Activated T-cell treated with anti-CD3 and anti-CD28 coated beads, Interleukin-2, amount 50 U/mL, for 72 hours (primary cell): ENCODE results near the gene LYG2. TPM values are rescaled to one million over a fixed set of nuclear protein-coding genes. Genes with fewer than 3 reads are reported as not detected.

Experiments
- total RNA-seq, 2 donors: library from RNA; stranded (reverse); gene quantifications; one replicate each; pipeline ENCODE4 v1.2.3, GENCODE V29; 2022

Gene LYG2
- total RNA-seq, 2 donors from 2014 or later: not detected

Other genes starting within 250 kb of the LYG2 start
- 1 to 10 TPM; 1.7 to 1.9 TPM for gene C2orf15, start 114.0 kb downstream of the LYG2 start, total RNA-seq
- 10 to 100 TPM; 14.4 to 14.5 TPM for gene TSGA10, start 100.7 kb downstream of the LYG2 start, total RNA-seq
- gene LIPT1, start 100.7 kb downstream of the LYG2 start, total RNA-seq: 1 to 10 TPM; 4.9 to 5.6 TPM
- 10 to 100 TPM; 68.1 to 85.1 TPM for gene MITD1, start 74.6 kb downstream of the LYG2 start, total RNA-seq
- gene MRPL30, start 74.5 kb downstream of the LYG2 start, total RNA-seq: 10 to 100 TPM; 32.7 to 41.8 TPM
- gene LYG1, start 45.5 kb upstream of the LYG2 start, total RNA-seq: 1 to 10 TPM in 1 of 2 donors, under 1 TPM in 1; 0.83 to 1.5 TPM
- gene TXNDC9, start 80.7 kb upstream of the LYG2 start, total RNA-seq: 10 to 100 TPM; 24.5 to 30.9 TPM
- 10 to 100 TPM; 44.3 to 49.0 TPM for gene EIF5B, start 81.7 kb upstream of the LYG2 start, total RNA-seq
- 10 to 100 TPM; 39.8 to 51.4 TPM for gene REV1, start 234.4 kb upstream of the LYG2 start, total RNA-seq